GM19193 (cell line): ENCODE measurements around the gene ZG16.

ENCODE experiments used
- POLR2A ChIP-seq: IDR thresholded peaks from 4 replicates; pipeline ENCODE4 v1.6.1; 2011; ENCODE audit not compliant: insufficient read depth, insufficient read length; ENCODE audit errors: extremely low read depth

Gene ZG16

DNA sequence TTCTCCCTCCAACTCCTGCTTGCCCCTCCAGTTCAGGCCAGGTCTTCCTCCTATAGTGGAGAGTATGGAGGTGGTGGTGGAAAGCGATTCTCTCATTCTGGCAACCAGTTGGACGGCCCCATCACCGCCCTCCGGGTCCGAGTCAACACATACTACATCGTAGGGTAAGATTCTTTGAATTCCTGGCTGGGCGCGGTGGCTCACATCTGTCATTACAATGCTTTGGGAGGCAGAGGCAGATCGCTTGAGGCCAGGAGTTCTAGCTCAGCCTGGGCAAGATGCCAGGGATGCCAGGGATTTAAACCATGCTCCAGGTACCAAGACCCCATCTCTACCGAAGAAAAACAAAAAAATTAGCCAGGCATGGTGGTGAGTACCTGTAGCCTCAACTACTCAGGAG lies 1.4 kb downstream of the ZG16 start:
- TF ChIP-seq POLR2A, result no peak

DNA sequence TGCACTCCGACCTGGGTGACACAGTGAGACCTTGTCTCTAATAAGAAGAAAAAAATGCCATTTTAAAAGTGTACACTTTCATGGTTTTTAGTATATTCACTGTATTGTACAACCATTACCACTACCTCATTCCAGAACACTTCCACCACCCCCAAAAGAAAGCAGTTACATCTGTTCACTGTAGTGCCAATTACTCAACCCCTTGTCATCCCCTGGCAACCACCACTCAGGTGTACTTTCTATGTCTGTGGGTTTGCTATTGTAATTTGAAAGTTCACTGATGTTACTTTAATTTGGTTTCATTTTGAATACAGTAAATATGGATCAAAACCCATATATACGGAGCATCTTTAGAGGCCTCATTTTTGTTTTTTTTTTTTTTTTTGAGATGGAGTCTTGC lies 6.1 kb downstream of the ZG16 start:
- no peak for TF ChIP-seq POLR2A

DNA sequence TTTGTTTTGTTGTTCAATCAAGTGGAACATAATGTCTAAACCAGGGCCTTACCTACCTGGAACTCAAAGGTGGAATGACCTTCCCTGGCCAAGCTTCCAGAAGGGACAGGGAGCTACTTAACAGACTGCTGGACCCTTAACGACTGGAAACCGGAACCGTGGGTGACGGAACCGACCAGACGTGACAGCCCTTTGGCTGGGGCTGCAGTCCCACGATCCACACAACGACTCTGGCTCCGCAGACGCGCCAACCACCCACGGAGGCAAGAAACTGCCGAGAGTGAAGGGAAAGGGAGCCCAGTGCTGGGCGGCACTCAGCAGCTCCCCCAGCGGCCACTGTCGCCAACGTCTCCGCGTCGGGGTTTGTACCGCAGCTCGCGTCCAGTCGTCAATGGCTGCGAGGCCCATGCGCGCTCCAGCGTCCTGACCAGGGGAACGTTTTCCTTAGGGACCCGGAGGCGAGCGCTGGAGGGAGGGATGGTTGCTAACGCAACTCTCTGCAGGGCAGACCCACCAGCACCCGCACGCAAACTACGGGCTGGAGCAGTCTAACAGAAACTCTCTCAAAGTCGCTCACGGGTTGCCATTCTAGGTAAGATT lies 6.9 kb downstream of the ZG16 start:
- TF ChIP-seq POLR2A, result no peak

DNA sequence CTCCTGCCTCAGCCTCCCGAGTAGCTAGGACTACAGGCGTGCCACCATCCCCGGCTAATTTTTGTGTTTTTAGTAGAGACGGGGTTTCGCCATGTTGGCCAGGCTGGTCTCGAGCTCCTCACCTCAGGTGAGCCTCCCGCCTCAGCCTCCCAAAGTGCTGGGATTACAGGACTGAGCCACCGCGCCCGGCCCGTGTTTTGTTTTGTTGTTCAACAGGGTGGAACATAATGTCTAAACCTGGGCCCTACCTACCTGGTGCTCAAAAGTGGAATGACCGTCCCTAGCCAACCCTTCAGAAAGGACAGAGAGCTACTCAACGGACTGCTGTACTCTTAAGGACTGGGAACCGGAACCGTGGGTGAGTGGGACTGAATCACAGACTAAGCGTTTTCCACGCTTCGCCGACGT lies 11.7 kb downstream of the ZG16 start:
- no peak for TF ChIP-seq POLR2A

DNA sequence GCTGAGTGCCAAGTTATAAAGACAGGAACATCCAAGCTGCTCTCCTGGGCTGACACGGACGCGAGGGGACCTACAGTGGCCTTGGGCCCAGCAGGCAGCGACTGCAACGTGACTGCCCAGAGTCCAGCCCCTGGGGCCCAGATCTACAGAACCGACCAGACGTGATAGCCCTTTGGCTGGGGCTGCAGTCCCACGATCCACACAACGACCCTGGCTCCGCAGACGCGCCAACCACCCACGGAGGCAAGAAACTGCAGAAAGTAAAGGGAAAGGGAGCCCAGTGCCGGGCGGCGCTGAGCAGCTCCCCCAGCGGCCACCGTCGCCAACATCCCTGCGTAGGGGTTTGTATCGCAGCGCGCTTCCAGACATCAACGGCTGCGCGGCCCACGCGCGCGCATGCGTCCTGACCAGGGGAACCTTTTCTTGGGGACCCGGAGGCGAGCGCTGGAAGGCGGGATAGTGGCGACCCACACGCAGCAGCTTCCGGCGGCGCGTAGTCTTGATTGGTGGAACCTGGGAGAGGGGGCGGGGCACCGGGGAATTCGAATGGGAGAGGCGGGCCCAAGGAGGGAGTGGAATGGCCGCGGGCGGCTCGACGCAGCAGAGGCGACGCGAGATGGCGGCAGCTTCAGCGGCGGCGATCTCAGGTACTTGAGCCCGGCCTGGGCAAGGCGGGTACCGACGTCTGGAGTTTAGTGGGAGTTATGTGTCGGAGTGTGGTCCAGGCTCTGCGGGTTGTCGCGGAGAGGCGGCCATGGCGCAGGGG lies 12.3 kb downstream of the ZG16 start, which contains the start of gene KIF22:
Gene KIF22 (plus strand): TSS at position 569 of the 766 bp plus-strand sequence. CDS start 9 bp downstream, at position 578.
- peak; percentile 88 for TF ChIP-seq POLR2A

DNA sequence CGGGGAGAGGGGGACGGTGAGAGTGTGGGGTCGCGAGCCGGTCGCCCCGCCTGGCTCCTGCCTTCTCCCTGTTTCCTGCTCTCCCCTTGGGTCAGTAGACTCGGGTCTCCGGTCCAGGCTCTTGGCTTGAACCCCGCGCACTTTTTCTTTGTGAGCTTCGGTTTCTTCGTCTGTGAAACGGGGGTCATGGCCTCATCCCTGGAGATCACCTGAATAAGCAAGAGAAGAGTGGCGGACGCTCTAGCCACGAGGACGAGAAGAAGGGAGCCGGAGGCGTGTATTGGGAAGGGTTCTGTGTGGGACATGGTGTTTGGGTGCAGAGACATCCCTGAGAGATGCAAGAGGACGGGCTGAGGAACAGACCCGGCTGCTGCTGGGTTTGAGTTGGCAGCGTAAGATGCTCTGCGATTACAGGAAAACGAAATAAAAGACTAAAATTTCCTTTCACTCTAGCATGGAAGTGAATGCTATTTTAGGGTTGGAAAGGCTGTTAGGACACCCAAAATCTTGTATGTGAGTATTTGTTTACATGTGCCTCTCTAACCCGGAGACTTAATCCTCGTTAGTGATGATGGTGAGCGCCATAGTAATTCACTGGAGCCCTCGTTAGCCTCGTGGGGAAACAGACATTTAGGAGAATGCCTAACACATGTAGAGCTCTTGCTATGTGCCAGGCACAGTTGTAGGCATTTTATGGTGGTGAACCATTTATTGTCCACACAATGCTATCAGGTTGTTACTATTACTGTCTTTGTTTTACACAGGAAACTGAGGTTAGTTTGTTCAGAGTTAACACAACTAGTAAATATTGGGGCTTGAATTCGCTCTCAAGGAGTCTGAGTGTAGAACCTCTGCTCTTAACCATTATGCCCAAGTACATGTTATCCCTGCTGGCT lies 13.1 kb downstream of the ZG16 start:
- no peak for TF ChIP-seq POLR2A

DNA sequence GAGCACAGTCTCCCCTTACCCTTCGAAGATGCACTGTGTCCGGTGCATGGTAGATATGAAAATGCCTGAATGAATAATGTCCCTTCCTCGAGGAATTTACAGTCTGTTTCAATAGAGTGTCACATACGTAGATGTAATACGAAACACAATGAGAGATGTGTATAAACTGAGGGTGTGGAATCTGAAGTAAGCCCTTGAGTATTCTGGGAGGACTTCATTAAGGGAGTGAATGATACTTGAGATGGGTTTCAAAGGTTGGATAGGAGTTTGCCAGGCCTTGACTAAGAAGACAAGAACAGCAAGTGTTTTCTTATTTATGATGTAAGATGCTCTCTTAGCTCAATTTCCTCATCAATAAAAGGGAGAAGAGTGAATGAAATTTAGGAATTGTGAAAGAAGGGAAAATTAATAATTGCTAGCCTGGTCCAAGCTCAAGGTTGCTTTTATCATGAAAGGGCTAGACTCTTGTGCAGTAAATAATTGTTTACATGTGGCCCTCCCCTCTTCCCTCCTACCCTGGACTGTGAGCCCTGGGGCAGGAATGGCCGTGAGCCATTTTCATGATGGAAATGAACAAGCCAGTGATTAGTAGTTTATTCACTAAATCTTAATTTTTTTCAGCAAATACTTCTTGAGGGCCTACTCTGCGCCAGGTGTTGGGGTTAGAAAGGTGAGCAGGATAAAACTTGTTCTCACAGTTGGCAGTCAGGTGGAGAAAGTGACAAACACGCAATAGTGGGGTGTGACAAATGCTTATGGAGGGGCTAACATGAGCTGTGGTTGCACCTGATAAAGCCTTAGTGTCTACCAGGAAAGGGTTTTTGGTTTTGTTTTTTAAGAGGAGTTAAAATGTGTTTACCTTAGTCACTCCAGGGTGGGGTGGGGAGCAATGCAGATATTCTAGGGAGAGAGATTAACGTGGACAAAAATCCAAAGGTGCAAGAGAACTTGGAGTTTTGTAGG lies 14.1 kb downstream of the ZG16 start:
- TF ChIP-seq POLR2A, result no peak

DNA sequence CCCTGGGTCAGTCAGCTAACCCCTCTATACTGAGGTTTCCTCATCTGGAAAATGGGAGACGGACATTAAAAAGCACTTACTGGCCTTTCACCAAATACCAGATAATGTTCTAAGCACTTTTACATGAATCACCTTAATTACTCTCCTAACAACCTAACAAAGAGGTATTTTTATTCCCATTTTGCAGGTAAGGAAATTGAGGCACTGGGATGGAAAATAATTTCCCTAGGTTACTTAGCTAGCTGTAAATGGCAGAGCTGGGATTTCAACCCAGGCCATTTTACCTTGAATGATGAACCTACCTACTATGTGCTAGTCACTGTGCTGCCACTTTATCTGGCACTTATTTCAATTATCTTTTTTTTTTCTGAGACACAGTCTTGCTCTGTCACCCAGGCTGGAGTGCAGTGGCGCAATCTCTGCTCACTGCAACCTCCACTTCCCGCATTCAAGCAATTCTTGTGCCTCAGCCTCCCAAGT lies 16.2 kb downstream of the ZG16 start:
- TF ChIP-seq POLR2A, result no peak

DNA sequence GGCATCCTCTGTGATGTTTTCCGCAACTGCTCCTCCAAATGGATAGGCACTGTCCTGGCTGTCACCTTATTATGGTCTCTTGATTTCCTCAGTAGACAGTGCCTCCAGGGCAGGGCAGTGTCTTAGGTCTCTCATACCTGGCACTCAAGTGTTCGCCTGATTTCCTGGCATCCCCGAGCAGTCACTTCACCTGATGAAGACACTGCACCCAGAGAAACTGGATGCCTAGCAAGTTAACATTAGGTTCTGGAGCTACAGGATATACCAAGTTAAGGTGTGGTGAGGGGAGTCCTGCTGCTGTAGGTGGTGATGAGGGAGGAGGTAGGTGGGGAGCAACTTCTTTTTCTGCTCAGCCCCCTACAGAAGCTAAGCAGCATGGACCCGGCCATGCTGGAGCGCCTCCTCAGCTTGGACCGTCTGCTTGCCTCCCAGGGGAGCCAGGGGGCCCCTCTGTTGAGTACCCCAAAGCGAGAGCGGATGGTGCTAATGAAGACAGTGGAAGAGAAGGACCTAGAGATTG lies 24.4 kb downstream of the ZG16 start:
- TF ChIP-seq POLR2A, result no peak

DNA sequence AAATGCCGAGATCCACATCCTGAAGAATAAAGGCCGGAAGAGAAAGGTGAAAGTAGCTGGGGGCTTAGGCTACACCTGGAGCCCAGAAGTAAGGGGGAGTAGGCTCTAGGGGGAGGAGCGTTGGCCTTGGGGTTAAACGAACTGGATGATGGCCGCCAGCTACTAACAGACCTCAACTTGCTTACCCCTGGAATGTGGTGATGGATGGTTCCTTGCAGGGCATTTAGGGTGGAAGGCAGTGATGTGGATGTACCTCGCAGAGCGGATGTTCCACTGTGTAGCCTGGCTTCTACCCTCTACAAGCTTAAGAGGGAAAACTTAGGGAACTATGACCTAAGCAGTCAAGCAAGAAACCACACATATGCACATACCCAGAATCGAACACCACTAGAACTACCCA lies 26.0 kb downstream of the ZG16 start:
- TF ChIP-seq POLR2A, result no peak

DNA sequence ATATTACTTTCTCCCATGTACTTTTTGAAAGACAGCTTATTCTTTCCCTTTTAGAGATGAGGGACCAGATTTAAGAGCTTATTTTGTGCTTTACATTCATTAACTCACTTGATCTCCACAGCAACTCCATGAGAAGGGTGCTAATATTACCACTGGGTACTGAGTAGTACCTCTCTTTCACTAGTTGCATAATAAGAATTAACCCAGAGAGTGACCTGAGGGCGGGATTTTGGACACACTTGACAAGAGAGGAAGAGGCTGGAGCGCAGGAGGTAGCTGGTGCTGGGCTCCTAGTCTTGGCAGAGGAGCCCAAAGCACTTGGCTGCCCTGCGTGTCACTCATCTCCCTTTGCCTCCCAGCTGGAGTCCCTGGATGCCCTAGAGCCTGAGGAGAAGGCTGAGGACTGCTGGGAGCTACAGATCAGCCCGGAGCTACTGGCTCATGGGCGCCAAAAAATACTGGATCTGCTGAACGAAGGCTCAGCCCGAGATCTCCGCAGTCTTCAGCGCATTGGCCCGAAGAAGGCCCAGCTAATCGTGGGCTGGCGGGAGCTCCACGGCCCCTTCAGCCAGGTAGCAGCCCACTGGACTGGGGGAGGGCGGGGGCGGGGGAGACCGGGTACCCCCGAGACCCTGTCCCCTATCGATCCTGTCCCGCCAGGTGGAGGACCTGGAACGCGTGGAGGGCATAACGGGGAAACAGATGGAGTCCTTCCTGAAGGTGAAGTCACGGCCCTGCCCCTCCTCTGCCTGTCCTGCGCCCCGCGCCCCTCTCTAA lies 26.6 kb downstream of the ZG16 start:
- TF ChIP-seq POLR2A, result no peak

DNA sequence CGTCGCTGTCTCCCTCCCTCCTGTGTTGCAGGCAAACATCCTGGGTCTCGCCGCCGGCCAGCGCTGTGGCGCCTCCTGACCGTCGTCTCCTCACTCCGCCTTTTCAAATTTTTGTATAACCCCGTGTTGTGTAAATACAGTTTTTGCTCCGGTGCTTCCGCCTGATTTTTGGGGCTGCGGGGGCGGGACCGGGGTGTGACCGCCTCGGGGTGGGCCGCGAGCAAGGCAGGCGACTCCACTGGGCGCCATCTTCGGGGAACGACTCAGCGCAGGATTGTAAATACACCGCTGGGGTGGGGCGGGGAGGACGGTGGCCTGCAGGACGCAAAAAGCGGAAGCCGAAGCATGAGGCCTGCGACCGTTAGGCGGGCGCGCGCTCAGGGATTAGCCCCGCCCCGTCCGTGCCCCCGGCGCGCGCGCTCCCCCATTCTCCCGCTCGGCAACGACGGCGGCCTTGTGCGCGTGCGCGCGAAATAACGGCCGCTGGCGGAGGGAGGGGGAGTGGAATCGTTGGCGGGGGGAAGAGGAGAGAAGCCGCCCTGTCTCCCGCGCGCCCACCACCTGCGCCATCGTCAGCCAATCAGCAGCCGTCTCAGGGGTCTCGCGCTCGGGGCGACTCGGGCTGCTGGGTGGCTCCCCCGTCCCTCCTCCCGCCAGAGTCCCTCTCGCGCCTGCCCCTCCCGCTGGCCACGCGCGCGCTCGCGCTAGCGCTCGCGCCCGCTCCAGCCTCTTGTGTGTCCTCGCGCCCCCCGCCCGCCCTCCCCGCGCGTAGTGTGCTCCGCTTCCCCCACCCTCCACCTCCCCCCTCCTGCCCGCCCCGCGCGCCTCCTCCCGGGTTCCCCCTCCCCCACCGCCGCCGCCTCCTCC lies 27.4 kb downstream of the ZG16 start:
- peak; percentile 84 for TF ChIP-seq POLR2A
